ENCODE measurements around the gene SERPINB10. TPM values are rescaled to one million over a fixed set of nuclear protein-coding genes. Genes with fewer than 3 reads are reported as not detected.

The SERPINB10 gene
- total and polyA plus RNA-seq, 2 donors (not counting 1 experiment from before 2014, with no cell fraction given), result not detected

- ATAC-seq (ENCODE audit: low read depth) (no peak), DNase-seq (no peak)
- no peaks in the 10 kb centered on the region for H3K4me1 Mint-ChIP-seq
- Histone ChIP-seq H3K27ac (ENCODE audit: low read length in 2 of 2) (no peak within 1 kb of the TSS), H3K9me3 (ENCODE audit: control extremely low read depth in 1 of 3, control insufficient read depth in 2 of 3, insufficient read depth in 1 of 3, low read length in 2 of 3) (no peaks in the 10 kb centered on the region), H2AFZ (ENCODE audit: insufficient read depth, low read depth, low read length, poor library complexity, severe bottlenecking) (no peak within 1 kb of the TSS), H4K20me1 (ENCODE audit: control insufficient read depth, insufficient read depth, low read length, poor library complexity, severe bottlenecking) (no peaks in the 10 kb centered on the region), H3K4me3 (ENCODE audit: control extremely low read depth in 1 of 5, extremely low read depth in 1 of 5, insufficient read depth in 1 of 5, low read depth in 2 of 5, low read length in 4 of 5) (no peak within 1 kb of the TSS), H3K79me2 (ENCODE audit: control insufficient read depth, insufficient read depth, low read length) (no peaks in the 10 kb centered on the region), H3K9ac (ENCODE audit: low read length) (no peak within 1 kb of the TSS), H3K4me2 (replicated peaks; ENCODE audit: low read depth, low read length, poor library complexity, severe bottlenecking) (no peak within 1 kb of the TSS), H3K4me1 (ENCODE audit: control insufficient read depth in 2 of 2, insufficient read depth in 2 of 2, low read length in 2 of 2) (no peaks in the 10 kb centered on the region), H3K36me3 (replicated peaks in 1 of 2; ENCODE audit: control extremely low read depth in 1 of 2, control insufficient read depth in 1 of 2, extremely low read depth in 1 of 2, insufficient read depth in 2 of 2, low read length in 1 of 2) (no peaks in the 10 kb centered on the region), H3K27me3 (replicated peaks in 1 of 4; ENCODE audit: control extremely low read depth in 1 of 4, control insufficient read depth in 3 of 4, insufficient read depth in 4 of 4, low read length in 3 of 4) (no peaks in the 10 kb centered on the region)
- intact Hi-C loops (cut with micrococcal nuclease), result no loop called here
- no CpG with 5 or more reads among the region's 1 CpG for WGBS (ENCODE audit: insufficient coverage)
- no peaks in the 10 kb centered on the region for H3K9me3 Mint-ChIP-seq (ENCODE audit: insufficient read depth)
- H3K27ac Mint-ChIP-seq, result no peak within 1 kb of the TSS
- no peak for TF ChIP-seq EZH2 (IDR thresholded peaks at IDR 0.05; ENCODE audit: borderline replicate concordance, insufficient read depth, low read depth, low read length, poor library complexity, severe bottlenecking)
- TF ChIP-seq, protein P1, sequence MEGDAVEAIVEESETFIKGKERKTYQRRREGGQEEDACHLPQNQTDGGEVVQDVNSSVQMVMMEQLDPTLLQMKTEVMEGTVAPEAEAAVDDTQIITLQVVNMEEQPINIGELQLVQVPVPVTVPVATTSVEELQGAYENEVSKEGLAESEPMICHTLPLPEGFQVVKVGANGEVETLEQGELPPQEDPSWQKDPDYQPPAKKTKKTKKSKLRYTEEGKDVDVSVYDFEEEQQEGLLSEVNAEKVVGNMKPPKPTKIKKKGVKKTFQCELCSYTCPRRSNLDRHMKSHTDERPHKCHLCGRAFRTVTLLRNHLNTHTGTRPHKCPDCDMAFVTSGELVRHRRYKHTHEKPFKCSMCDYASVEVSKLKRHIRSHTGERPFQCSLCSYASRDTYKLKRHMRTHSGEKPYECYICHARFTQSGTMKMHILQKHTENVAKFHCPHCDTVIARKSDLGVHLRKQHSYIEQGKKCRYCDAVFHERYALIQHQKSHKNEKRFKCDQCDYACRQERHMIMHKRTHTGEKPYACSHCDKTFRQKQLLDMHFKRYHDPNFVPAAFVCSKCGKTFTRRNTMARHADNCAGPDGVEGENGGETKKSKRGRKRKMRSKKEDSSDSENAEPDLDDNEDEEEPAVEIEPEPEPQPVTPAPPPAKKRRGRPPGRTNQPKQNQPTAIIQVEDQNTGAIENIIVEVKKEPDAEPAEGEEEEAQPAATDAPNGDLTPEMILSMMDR (IDR thresholded peaks at IDR 0.05), result no peak
- POLR2A ChIA-PET, result no interaction called here
- no peak within 1 kb of the TSS for H3K4me3 Mint-ChIP-seq
- CTCF ChIA-PET, result interaction anchor here (1.0 kb wide), 1 partner anchor 14 kb away, joined by 3 read pairs; no protein-coding TSS in a partner anchor
- peaks cover 22% of the 10 kb centered on the region for H3K27me3 Mint-ChIP-seq
These were observed 20.3 kb upstream of the SERPINB10 start, which contains the start of gene SERPINB2 for GRCh38 chr18:63887424-63887823. Gene SERPINB2 (plus strand): TSS chr18:63887705. CDS start chr18:63891445, 3,740 bp downstream.

GRCh38 chr18:63888470-63889190, 19.1 kb upstream of the SERPINB10 start:
- 80% methylated on average over 1 of the region's 1 CpG for WGBS (ENCODE audit: insufficient coverage)
- H3K27ac Mint-ChIP-seq, result no peak overlapping the region
- ChIA-PET POLR2A (no interaction called here), CTCF (no interaction called here)
- Histone ChIP-seq H3K27ac (ENCODE audit: low read length in 2 of 2) (no peak overlapping the region), H3K4me2 (replicated peaks; ENCODE audit: low read depth, low read length, poor library complexity, severe bottlenecking) (no peak overlapping the region), H3K36me3 (replicated peaks in 1 of 2; ENCODE audit: control extremely low read depth in 1 of 2, control insufficient read depth in 1 of 2, extremely low read depth in 1 of 2, insufficient read depth in 2 of 2, low read length in 1 of 2) (no peaks in the 10 kb centered on the region), H2AFZ (ENCODE audit: insufficient read depth, low read depth, low read length, poor library complexity, severe bottlenecking) (no peak overlapping the region), H3K9ac (ENCODE audit: low read length) (no peak overlapping the region), H3K4me3 (ENCODE audit: control extremely low read depth in 1 of 5, extremely low read depth in 1 of 5, insufficient read depth in 1 of 5, low read depth in 2 of 5, low read length in 4 of 5) (no peak overlapping the region), H3K27me3 (replicated peaks in 1 of 4; ENCODE audit: control extremely low read depth in 1 of 4, control insufficient read depth in 3 of 4, insufficient read depth in 4 of 4, low read length in 3 of 4) (no peaks in the 10 kb centered on the region), H3K4me1 (ENCODE audit: control insufficient read depth in 2 of 2, insufficient read depth in 2 of 2, low read length in 2 of 2) (no peaks in the 10 kb centered on the region), H3K9me3 (ENCODE audit: control extremely low read depth in 1 of 3, control insufficient read depth in 2 of 3, insufficient read depth in 1 of 3, low read length in 2 of 3) (no peaks in the 10 kb centered on the region), H3K79me2 (ENCODE audit: control insufficient read depth, insufficient read depth, low read length) (no peaks in the 10 kb centered on the region), H4K20me1 (ENCODE audit: control insufficient read depth, insufficient read depth, low read length, poor library complexity, severe bottlenecking) (no peaks in the 10 kb centered on the region)
- no peaks in the 10 kb centered on the region for H3K9me3 Mint-ChIP-seq (ENCODE audit: insufficient read depth)
- DNase-seq (no peak), ATAC-seq (ENCODE audit: low read depth) (no peak)
- H3K27me3 Mint-ChIP-seq, result peaks cover 22% of the 10 kb centered on the region
- TF ChIP-seq, protein P1 (IDR thresholded peaks at IDR 0.05), result no peak
- no peak for TF ChIP-seq EZH2 (IDR thresholded peaks at IDR 0.05; ENCODE audit: borderline replicate concordance, insufficient read depth, low read depth, low read length, poor library complexity, severe bottlenecking)
- H3K4me1 Mint-ChIP-seq, result no peaks in the 10 kb centered on the region
- no peak overlapping the region for H3K4me3 Mint-ChIP-seq
- intact Hi-C loops (cut with micrococcal nuclease), result no loop called here
